NOMO-1 treated with DMSO at 0.1 percent for 48 hours (cell line): ENCODE data around the gene ADM.

ENCODE experiments used
- DNase-seq: peaks from one replicate; lab custom pipeline; 2025; ENCODE audit not compliant: unreplicated experiment; lab: John Stamatoyannopoulos, UW

Gene ADM

GRCh38 chr11:10326012-10326964 lies 21.4 kb downstream of the ADM start:
- no peak for DNase-seq

GRCh38 chr11:10327254-10327653 lies 22.4 kb downstream of the ADM start:
- no peak for DNase-seq

GRCh38 chr11:10328314-10329098 lies 23.6 kb downstream of the ADM start:
- peak; percentile 35 for DNase-seq

GRCh38 chr11:10329356-10329755 lies 24.5 kb downstream of the ADM start:
- no peak for DNase-seq

GRCh38 chr11:10329935-10330334 lies 25.1 kb downstream of the ADM start:
- no peak for DNase-seq

GRCh38 chr11:10331548-10332289 lies 26.8 kb downstream of the ADM start:
- DNase-seq = no peak

- DNase-seq = no peak
Measured at GRCh38 chr11:10333490-10333889, 28.6 kb downstream of the ADM start.

GRCh38 chr11:10338287-10338686 lies 33.4 kb downstream of the ADM start:
- no peak for DNase-seq

- no peak for DNase-seq
Measured at GRCh38 chr11:10348650-10349280, 43.9 kb downstream of the ADM start.

GRCh38 chr11:10349281-10349665 lies 44.4 kb downstream of the ADM start:
- DNase-seq = no peak

GRCh38 chr11:10349806-10350205 lies 44.9 kb downstream of the ADM start:
- no peak for DNase-seq

- no peak for DNase-seq
Measured at GRCh38 chr11:10350334-10350733, 45.5 kb downstream of the ADM start.

- no peak for DNase-seq
Measured at GRCh38 chr11:10351435-10351764, 46.5 kb downstream of the ADM start.

- no peak for DNase-seq
Measured at GRCh38 chr11:10351765-10352641, 47.1 kb downstream of the ADM start.

- peak; percentile 24 for DNase-seq
Measured at GRCh38 chr11:10352921-10353550, 48.2 kb downstream of the ADM start.

- no peak for DNase-seq
Measured at GRCh38 chr11:10354389-10354788, 49.5 kb downstream of the ADM start.

- DNase-seq = peak; percentile 3
Measured at GRCh38 chr11:10355257-10355661, 50.4 kb downstream of the ADM start.

- DNase-seq = no peak
Measured at GRCh38 chr11:10356161-10356560, 51.3 kb downstream of the ADM start.
